NCI-H345 treated with DMSO at 0.1 percent for 48 hours (cell line): Measurements from ENCODE around the gene VWA1.
"Not testable (repeated sequence)": the region's sequence is repeated elsewhere in the genome, so short reads cannot be mapped to it uniquely, and the experiment has no call there.

Experiments used
- DNase-seq: peaks from one replicate; lab custom pipeline; 2025; ENCODE audit not compliant: unreplicated experiment; lab: John Stamatoyannopoulos, UW

Gene VWA1

DNA sequence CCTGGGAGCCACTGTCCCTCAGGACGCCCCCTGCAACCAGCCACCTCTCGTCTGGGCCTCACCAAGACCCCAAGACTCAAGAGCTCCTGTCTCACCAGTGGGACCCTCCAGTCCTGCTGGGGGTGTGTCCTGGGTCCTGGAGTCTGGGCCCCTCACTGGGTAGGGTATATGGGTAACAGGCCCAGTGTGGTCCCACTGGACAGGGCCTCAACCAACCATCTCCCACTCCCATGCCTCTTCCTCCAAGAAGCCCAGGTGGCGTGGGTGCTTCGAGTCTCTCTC lies 725 bp upstream of the VWA1 start:
- no peak for DNase-seq

GRCh38 chr1:1435911-1436629 lies 580 bp downstream of the VWA1 start:
- DNase-seq = no peak

DNA sequence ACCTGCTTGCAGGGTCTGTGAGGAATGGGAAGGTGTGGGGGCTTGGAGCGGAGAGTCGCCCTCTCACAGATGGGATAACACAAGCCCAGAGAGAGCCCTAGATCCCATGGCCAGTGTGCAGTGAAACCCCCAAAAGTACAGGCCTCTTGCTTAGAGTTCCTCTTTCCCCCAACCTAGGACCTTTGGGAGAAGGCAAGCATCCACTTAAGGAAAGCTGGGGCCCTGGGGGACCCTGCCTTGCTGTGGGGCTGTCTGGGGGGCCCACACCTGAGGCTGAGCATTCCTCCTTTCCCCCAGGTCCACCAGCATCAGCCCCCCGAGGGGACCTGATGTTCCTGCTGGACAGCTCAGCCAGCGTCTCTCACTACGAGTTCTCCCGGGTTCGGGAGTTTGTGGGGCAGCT lies 1.1 kb downstream of the VWA1 start:
- no peak for DNase-seq

DNA sequence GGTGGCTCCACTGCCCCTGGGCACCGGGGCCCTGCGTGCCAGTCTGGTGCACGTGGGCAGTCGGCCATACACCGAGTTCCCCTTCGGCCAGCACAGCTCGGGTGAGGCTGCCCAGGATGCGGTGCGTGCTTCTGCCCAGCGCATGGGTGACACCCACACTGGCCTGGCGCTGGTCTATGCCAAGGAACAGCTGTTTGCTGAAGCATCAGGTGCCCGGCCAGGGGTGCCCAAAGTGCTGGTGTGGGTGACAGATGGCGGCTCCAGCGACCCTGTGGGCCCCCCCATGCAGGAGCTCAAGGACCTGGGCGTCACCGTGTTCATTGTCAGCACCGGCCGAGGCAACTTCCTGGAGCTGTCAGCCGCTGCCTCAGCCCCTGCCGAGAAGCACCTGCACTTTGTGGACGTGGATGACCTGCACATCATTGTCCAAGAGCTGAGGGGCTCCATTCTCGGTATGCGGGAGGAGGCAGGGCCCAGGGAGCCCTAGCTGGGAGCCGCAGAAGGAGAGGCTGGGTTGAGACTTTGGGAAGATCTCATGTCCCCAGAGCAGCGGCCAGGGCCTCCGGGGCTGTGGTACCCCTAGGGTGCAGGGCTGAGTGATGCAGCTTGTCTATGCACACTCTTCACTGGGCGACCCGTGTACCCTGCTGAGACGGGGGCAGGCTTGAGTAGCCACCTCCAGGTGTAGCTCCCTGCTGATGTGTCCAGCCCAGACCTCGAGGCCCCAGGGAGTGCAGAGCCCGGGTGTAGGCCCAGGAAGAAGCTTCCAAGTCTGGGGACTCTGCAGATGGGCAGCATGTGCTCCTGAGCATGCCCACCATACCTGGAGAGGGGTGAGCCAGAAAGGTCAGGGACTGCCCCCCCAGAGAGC lies 1.8 kb downstream of the VWA1 start:
- DNase-seq = no peak

GRCh38 chr1:1437904-1438376 lies 2.5 kb downstream of the VWA1 start:
- no peak for DNase-seq

DNA sequence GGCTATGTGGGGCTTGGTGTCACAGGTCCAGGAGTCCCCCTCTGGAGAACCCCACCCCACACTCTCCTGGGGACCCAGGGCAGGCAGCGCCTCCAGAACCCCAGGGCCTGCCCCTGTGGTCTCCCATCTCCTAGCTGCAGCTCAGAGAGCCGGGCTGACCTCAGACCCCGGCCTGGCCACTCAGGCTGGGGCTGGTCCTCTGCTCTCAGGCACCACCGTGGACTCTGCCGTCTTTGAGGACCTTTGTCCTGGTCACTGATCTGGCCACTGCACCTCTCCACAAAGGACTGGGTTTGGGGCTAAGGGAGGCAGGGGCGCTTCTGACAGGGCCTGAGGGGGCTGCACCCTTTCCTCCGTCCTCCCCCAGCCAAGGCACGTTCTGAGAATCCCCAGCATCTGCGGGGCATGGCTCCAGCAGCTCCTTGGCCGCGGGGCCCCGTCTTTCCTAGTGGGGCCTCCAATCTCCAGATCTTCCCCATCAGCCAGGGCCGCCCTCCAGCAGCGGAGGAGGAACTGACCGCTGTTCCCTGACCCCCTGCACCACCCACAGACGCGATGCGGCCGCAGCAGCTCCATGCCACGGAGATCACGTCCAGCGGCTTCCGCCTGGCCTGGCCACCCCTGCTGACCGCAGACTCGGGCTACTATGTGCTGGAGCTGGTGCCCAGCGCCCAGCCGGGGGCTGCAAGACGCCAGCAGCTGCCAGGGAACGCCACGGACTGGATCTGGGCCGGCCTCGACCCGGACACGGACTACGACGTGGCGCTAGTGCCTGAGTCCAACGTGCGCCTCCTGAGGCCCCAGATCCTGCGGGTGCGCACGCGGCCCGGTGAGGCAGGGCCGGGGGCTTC lies 3.3 kb downstream of the VWA1 start:
- DNase-seq = no peak

DNA sequence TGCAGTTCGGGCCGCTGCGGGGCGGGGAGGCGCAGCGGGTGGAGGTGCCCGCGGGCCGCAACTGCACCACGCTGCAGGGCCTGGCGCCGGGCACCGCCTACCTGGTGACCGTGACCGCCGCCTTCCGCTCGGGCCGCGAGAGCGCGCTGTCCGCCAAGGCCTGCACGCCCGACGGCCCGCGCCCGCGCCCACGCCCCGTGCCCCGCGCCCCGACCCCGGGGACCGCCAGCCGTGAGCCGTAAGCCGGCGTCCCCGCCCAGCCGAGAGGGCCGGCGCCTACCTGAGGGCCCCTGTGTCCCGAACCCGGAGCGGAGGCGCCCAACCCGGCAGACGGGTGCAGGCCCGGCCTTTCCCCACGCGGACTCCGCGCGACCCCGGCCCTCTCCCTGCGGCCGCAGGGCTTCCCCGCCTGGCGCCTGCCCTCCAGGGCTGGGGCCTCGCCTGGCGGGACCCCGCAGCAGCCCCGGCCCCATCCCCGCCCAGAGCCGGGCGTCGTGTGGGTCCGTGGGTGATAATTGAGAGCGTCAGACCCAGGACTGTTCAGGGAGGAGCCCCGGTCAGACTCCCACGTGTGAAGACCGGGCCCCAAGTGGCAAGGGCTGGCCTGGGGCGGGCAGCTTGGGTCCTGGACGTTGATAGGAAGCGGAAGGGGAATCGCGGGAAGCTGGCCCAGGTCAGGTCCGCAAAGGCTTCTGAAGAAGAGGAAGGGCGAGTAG lies 4.2 kb downstream of the VWA1 start:
- no peak for DNase-seq

GRCh38 chr1:1440262-1441001 lies 4.9 kb downstream of the VWA1 start:
- no peak for DNase-seq

- no peak for DNase-seq
Observed at GRCh38 chr1:1441002-1441888, 5.8 kb downstream of the VWA1 start.

GRCh38 chr1:1442069-1442770 lies 6.7 kb downstream of the VWA1 start:
- no peak for DNase-seq

- DNase-seq = not testable (repeated sequence)
Observed at GRCh38 chr1:1446631-1447030, 11.1 kb downstream of the VWA1 start.

DNA sequence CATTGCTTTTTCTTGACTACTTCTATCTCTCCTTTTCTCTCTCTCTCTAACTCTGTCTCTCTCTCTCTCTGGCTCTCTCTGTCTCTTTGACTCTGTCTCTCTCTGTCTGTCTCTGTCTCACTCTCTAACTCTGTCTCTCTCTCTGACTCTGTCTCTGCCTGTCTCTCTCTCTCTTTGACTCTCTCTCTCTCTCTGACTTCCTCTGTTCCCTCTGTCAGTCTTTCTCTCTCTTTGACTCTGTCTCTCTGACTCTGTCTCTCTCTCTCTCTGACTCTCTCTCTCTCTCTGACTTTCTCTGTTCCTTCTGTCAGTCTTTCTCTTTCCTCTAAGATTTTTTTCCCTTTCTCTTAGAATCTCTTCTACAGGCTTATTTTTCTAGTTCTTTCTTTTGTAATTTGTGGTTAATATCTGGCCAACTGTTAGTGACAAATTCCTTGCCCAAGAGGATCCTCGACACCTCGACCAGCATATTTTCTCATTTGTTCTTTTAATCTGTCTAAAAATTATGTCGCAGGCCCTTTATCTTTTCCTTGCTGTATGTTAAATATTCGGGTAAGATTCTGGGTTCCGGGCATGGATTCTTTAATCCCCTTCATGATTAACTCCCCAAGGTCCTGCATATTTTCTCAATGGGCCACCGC lies 13.7 kb downstream of the VWA1 start, which contains the start of gene ATAD3C:
Gene ATAD3C, plus strand, starts transcription at position 591 of the 641 bp plus-strand sequence. CDS start 995 bp downstream, outside the sequence.
- DNase-seq = no peak

GRCh38 chr1:1450616-1451015 lies 15.1 kb downstream of the VWA1 start:
- DNase-seq = not testable (repeated sequence)

DNA sequence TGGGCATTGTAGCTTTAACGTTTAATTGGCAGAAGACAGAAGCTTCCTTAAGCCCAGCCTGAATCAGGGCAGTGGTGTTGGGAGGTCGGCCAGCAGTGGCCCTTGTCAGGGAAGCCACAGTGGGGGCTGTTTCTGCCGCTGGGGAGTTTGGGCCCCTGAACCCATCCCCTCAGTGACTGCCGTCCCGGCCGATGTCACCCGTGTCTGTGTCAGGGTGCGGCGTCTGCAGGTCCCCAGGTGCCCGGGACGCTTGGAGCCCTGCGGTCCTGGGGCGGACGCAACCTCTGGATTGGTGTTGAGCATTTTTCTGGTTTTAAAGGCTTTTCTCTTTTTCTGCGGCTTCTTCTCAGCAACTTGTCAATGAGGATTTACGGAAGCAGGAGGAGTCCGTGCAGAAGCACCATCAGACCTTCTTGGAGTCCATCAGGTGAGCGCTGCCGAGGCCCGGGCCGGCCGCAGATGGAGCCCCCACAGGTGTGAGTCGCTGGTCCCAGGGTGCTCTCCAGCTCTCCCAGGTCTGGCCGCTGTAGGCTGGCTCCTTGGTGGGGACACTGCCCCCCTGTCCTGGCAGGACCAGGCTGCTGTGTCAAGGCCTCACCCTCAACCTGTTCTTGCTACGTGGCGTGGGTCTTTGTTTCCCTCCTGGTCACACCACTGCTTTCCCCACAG lies 16.3 kb downstream of the VWA1 start:
- no peak for DNase-seq

- not testable (repeated sequence) for DNase-seq
Observed at GRCh38 chr1:1452365-1452739, 16.9 kb downstream of the VWA1 start.

DNA sequence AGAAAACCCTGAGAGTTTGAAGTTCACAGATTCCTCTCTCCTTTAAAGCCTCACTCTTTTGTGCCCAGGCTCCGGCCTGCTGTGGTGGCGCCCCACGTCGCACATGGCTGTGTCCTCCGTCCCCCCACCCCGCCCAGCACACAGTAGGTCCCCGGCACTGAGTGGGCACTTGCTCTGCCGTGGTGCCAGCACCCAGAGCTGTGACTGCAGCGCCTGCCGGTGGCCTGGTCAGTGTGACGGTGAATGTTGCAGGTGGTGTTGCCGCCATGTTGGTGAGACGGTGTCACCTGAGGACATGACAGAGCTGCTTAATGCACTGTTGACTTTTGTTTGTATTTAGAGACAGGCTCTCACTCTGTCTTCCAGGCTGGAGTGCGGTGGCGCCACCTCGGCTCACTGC lies 17.4 kb downstream of the VWA1 start:
- DNase-seq = no peak

DNA sequence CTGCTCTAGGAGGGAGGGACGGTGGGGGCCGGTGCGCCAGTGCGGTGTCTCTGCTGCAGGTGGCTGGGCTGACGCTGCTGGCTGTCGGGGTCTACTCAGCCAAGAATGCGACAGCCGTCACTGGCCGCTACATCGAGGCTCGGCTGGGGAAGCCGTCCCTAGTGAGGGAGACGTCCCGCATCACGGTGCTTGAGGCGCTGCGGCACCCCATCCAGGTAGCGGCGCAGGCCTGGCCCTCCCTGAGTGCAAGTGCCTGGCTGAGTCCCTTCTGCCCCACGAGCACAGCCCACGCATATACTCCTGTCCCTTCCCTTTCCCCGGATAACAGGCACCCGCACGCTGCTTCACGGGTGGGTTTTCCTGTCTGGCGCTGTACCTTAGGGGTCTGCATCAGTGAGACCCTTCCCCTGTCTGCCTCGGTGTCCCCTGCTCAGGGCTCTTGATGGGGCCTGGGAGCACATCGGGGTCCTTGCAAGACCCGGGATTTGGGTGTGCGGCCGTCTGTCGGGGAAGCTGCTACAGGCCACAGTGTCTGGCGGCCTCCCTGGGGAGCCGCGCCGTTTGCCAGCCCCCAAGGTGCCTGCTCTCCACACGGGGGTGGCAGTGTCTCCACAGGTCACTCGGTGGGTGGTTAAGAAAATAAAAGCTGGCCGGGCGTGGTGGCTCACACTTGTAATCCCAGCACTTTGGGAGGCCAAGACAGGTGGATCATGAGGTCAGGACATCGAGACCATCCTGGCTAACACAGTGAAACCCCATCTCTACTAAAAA lies 19.0 kb downstream of the VWA1 start:
- DNase-seq = not testable (repeated sequence)
